Large intestine (tissue), 12 donors: Measurements from ENCODE around the gene ZNF431. TPM values are rescaled to one million over a fixed set of nuclear protein-coding genes. Genes with fewer than 3 reads are reported as not detected.

Experiments
- DNase-seq, 2 donors: peaks; one replicate each; pipeline versions ENCODE4 v3.0.0 to v3.0.0-alpha.2; 2013
- H3K27ac ChIP-seq: one replicate; pipeline ENCODE4 v1.5.1; 2013; ENCODE audit warnings: low read length
- H3K27me3 ChIP-seq: 2 replicates; pipeline ENCODE4 v1.6.1; 2013; ENCODE audit warnings: low read length; ENCODE audit not compliant: control insufficient read depth, insufficient read depth
- H3K36me3 ChIP-seq: 2 replicates; pipeline ENCODE4 v1.6.1; 2013; ENCODE audit warnings: low read length; ENCODE audit not compliant: control insufficient read depth, insufficient read depth
- H3K4me1 ChIP-seq: one replicate; pipeline ENCODE4 v1.6.1; 2013; ENCODE audit warnings: low read length; ENCODE audit not compliant: control insufficient read depth, insufficient read depth
- H3K4me3 ChIP-seq: one replicate; pipeline ENCODE4 v1.5.1; 2013; ENCODE audit warnings: low read length
- H3K9me3 ChIP-seq: one replicate; pipeline ENCODE4 v1.6.1; 2013; ENCODE audit warnings: mild to moderate bottlenecking, low read depth, low read length, moderate library complexity; ENCODE audit not compliant: control insufficient read depth
- WGBS: methylation state at CpG from one replicate; pipeline ENCODE4 v1.1.5; 2013; ENCODE audit warnings: low lambda C conversion rate; ENCODE audit not compliant: insufficient coverage; 5-methylcytosine and 5-hydroxymethylcytosine counted together
- long read RNA-seq, 11 donors: transcript quantifications; one replicate each; lab custom pipeline, GENCODE V29; 2026
- polyA plus RNA-seq: library from polyadenylated mRNA; unstranded; fragments of 120-200 nt; gene quantifications from one replicate; pipeline ENCODE4 v1.2.1, GENCODE V29; 2013

Gene ZNF431
- polyA plus RNA-seq: 31.1 TPM
- long read RNA-seq, donor 1: 0 reads
- long read RNA-seq, donor 2, full-length matches to known transcripts: 4 of 4 reads
- long read RNA-seq, donor 2, partial matches to known transcripts: 0 of 4 reads
- long read RNA-seq, donor 2, other reads (novel, unspliced or antisense): 0 of 4 reads
- long read RNA-seq, donor 3: 0 reads
- long read RNA-seq, donor 4: 0 reads
- long read RNA-seq, donor 5: 0 reads
- long read RNA-seq, donor 6, full-length matches to known transcripts: 1 of 1 reads
- long read RNA-seq, donor 6, partial matches to known transcripts: 0 of 1 reads
- long read RNA-seq, donor 6, other reads (novel, unspliced or antisense): 0 of 1 reads
- long read RNA-seq, donor 7: 0 reads
- long read RNA-seq, donor 8, full-length matches to known transcripts: 5 of 5 reads
- long read RNA-seq, donor 8, partial matches to known transcripts: 0 of 5 reads
- long read RNA-seq, donor 8, other reads (novel, unspliced or antisense): 0 of 5 reads
- long read RNA-seq, donor 9, full-length matches to known transcripts: 1 of 10 reads
- long read RNA-seq, donor 9, partial matches to known transcripts: 0 of 10 reads
- long read RNA-seq, donor 9, other reads (novel, unspliced or antisense): 9 of 10 reads
- long read RNA-seq, donor 10, full-length matches to known transcripts: 1 of 1 reads
- long read RNA-seq, donor 10, partial matches to known transcripts: 0 of 1 reads
- long read RNA-seq, donor 10, other reads (novel, unspliced or antisense): 0 of 1 reads
- long read RNA-seq, donor 11, partial matches to known transcripts: 0 of 1 reads
- long read RNA-seq, donor 11, other reads (novel, unspliced or antisense): 0 of 1 reads

GRCh38 chr19:21141787-21142464 is at the start of gene ZNF431:
ZNF431 (plus strand) TSS chr19:21142040; CDS start chr19:21142184, 144 bp downstream.
- H3K9me3 ChIP-seq: no peaks in the 10 kb centered on the region
- peak; percentile 88 to 95 for DNase-seq
- no CpG with 5 or more reads among the region's 30 CpGs for WGBS

GRCh38 chr19:21092109-21092508 is 49.7 kb upstream of the ZNF431 start:
- Histone ChIP-seq H3K9me3 (no peaks in the 10 kb centered on the region), H3K27ac (no peak overlapping the region), H3K4me3 (no peak overlapping the region), H3K27me3 (no peaks in the 10 kb centered on the region), H3K36me3 (peaks cover 5% of the 10 kb centered on the region), H3K4me1 (no peaks in the 10 kb centered on the region)
- DNase-seq: no peak

More at GRCh38 chr19:21141787-21142464, at the start of gene ZNF431:
- Histone ChIP-seq H3K4me3 (peak within 1 kb of the TSS; percentile 69), H3K4me1 (no peaks in the 10 kb centered on the region), H3K36me3 (peaks cover 24% of the 10 kb centered on the region), H3K27me3 (no peaks in the 10 kb centered on the region), H3K27ac (peak within 1 kb of the TSS; percentile 65)

- peaks cover 4% of the 10 kb centered on the region for H3K36me3 ChIP-seq
- no peaks in the 10 kb centered on the region for H3K27me3 ChIP-seq
- no peak overlapping the region for H3K27ac ChIP-seq
- WGBS: no CpG with 5 or more reads among the region's 1 CpG
- H3K4me1 ChIP-seq: no peaks in the 10 kb centered on the region
- no peaks in the 10 kb centered on the region for H3K9me3 ChIP-seq
- no peak for DNase-seq
- H3K4me3 ChIP-seq: no peak overlapping the region
Observed at GRCh38 chr19:21094347-21095025, 47.4 kb upstream of the ZNF431 start.

GRCh38 chr19:21098291-21098690 is 43.5 kb upstream of the ZNF431 start:
- Histone ChIP-seq H3K9me3 (no peaks in the 10 kb centered on the region), H3K4me3 (no peak overlapping the region), H3K27ac (no peak overlapping the region), H3K36me3 (peaks cover 5% of the 10 kb centered on the region), H3K4me1 (no peaks in the 10 kb centered on the region), H3K27me3 (no peaks in the 10 kb centered on the region)
- 100% methylated on average over 2 of the region's 2 CpGs for WGBS
- no peak for DNase-seq

GRCh38 chr19:21101521-21102242 is 40.2 kb upstream of the ZNF431 start:
- Histone ChIP-seq H3K4me3 (no peak overlapping the region), H3K27me3 (no peaks in the 10 kb centered on the region), H3K36me3 (peaks cover 11% of the 10 kb centered on the region), H3K27ac (no peak overlapping the region), H3K4me1 (no peaks in the 10 kb centered on the region), H3K9me3 (no peaks in the 10 kb centered on the region)
- no CpG with 5 or more reads among the region's 2 CpGs for WGBS
- no peak for DNase-seq

- no peak overlapping the region for H3K27ac ChIP-seq
- no peak for DNase-seq
Observed at GRCh38 chr19:21109116-21109515, 32.7 kb upstream of the ZNF431 start.

GRCh38 chr19:21110183-21110582 is 31.7 kb upstream of the ZNF431 start:
- Histone ChIP-seq H3K27me3 (no peaks in the 10 kb centered on the region), H3K27ac (no peak overlapping the region), H3K36me3 (peaks cover 6% of the 10 kb centered on the region), H3K4me3 (no peak overlapping the region), H3K4me1 (no peaks in the 10 kb centered on the region), H3K9me3 (peaks cover 6% of the 10 kb centered on the region)
- no CpG with 5 or more reads among the region's 1 CpG for WGBS
- DNase-seq: no peak

More at GRCh38 chr19:21109116-21109515, 32.7 kb upstream of the ZNF431 start:
- no peak overlapping the region for H3K4me3 ChIP-seq
- no peaks in the 10 kb centered on the region for H3K4me1 ChIP-seq
- H3K27me3 ChIP-seq: no peaks in the 10 kb centered on the region
- H3K9me3 ChIP-seq: peaks cover 6% of the 10 kb centered on the region
- peaks cover 12% of the 10 kb centered on the region for H3K36me3 ChIP-seq

- H3K36me3 ChIP-seq: peaks cover 8% of the 10 kb centered on the region
- peaks cover 6% of the 10 kb centered on the region for H3K9me3 ChIP-seq
Observed at GRCh38 chr19:21115430-21115829, 26.4 kb upstream of the ZNF431 start.

GRCh38 chr19:21117041-21117907 is 24.6 kb upstream of the ZNF431 start:
- Histone ChIP-seq H3K4me3 (no peak overlapping the region), H3K36me3 (peaks cover 8% of the 10 kb centered on the region), H3K27ac (no peak overlapping the region), H3K27me3 (no peaks in the 10 kb centered on the region), H3K9me3 (peaks cover 6% of the 10 kb centered on the region), H3K4me1 (no peaks in the 10 kb centered on the region)
- no CpG with 5 or more reads among the region's 2 CpGs for WGBS
- no peak for DNase-seq

More at GRCh38 chr19:21115430-21115829, 26.4 kb upstream of the ZNF431 start:
- no peak overlapping the region for H3K4me3 ChIP-seq
- no peak overlapping the region for H3K27ac ChIP-seq
- H3K27me3 ChIP-seq: no peaks in the 10 kb centered on the region
- DNase-seq: no peak
- H3K4me1 ChIP-seq: no peaks in the 10 kb centered on the region
